Breast epithelium (tissue), 3 donors: ENCODE measurements around the gene FAM241B. TPM values are rescaled to one million over a fixed set of nuclear protein-coding genes. Genes with fewer than 3 reads are reported as not detected.

ENCODE experiments used
- total RNA-seq, 3 donors: library from RNA; depleted of rRNA; stranded (reverse); fragments of >200 nt; gene quantifications; one replicate each; pipeline ENCODE4 v1.1.0, GENCODE V29; 2016

The FAM241B gene
- total RNA-seq, 3 donors from 2014 or later: 0.48 to 8.5 (median 6.2) TPM

Other genes starting within 250 kb of the FAM241B start
- gene TACR2, start 213.3 kb upstream of the FAM241B start, total RNA-seq: 1 to 10 TPM in 1 of 3 donors, under 1 TPM in 2; 0.66 to 3.2 (median 0.73) TPM
- gene TSPAN15, start 178.8 kb upstream of the FAM241B start, total RNA-seq: 10 to 100 TPM; 53.3 to 89.5 (median 65.0) TPM
- gene NEUROG3, start 56.8 kb upstream of the FAM241B start, total RNA-seq: not detected
- gene COL13A1, start 171.7 kb downstream of the FAM241B start, total RNA-seq: under 1 TPM; 0.66 to 0.80 (median 0.73) TPM